Measurements from ENCODE around the gene MPV17L.
"Not testable (repeated sequence)": the region's sequence is repeated elsewhere in the genome, so short reads cannot be mapped to it uniquely, and the experiment has no call there.

GRCh38 chr16:15454933-15455332 lies 59.4 kb downstream of the MPV17L start:
- TF ChIP-seq EZH2phosphoT487 (IDR thresholded peaks at IDR 0.05; ENCODE audit: insufficient read depth, low read depth); EZH2 (IDR thresholded peaks at IDR 0.05; ENCODE audit: insufficient read depth, poor library complexity, severe bottlenecking): not testable (repeated sequence)

Data from GM23248 (cell line).